ENCODE results near the gene MAGOHB.

The MAGOHB gene

GRCh38 chr12:10554228-10554755 is 59.1 kb downstream of the MAGOHB start:
- no peak for DNase-seq (ENCODE audit: low read depth)
